ENCODE measurements around the gene LRRC25.

- no peak for TF ChIP-seq NFRKB (IDR thresholded peaks at IDR 0.05)
- no peak for TF ChIP-seq FOXA1 (IDR thresholded peaks at IDR 0.05)
- TF ChIP-seq ARNT (IDR thresholded peaks at IDR 0.05): no peak
- no peak for TF ChIP-seq FOXM1 (IDR thresholded peaks at IDR 0.05; ENCODE audit: borderline replicate concordance)
- TF ChIP-seq HDGF (IDR thresholded peaks at IDR 0.05; ENCODE audit: borderline replicate concordance): no peak
- TF ChIP-seq SP1 (IDR thresholded peaks at IDR 0.05): no peak
- no peak for TF ChIP-seq FOXK2 (IDR thresholded peaks at IDR 0.05)
- no peak for TF ChIP-seq PKNOX1 (IDR thresholded peaks at IDR 0.05)
- no peak for TF ChIP-seq TARDBP (IDR thresholded peaks at IDR 0.05)
- TF ChIP-seq LEF1 (IDR thresholded peaks at IDR 0.05; ENCODE audit: borderline replicate concordance): no peak
- TF ChIP-seq ELF4 (IDR thresholded peaks at IDR 0.05): no peak
- TF ChIP-seq BHLHE40 (IDR thresholded peaks at IDR 0.05; ENCODE audit: borderline replicate concordance): no peak
Measured at GRCh38 chr19:18362934-18363542, 34.4 kb downstream of the LRRC25 start.
